HL-60 (cell line): ENCODE results near the gene CIC.

Experiments used
- DNase-seq, 2 experiments: peaks; one replicate each; pipeline ENCODE4 v3.0.0-alpha.2; 2010 to 2020; ENCODE audit warnings: low read depth in 1 of 2, low spot score in 1 of 2
- H3K27ac ChIP-seq: fragments of 250-450 bp; sonication (Bioruptor Pico); replicated peaks from 2 replicates; pipeline ENCODE4 v1.5.1; 2020; ENCODE audit warnings: mild to moderate bottlenecking, moderate library complexity
- H3K27me3 ChIP-seq: fragments of 250-450 bp; sonication (Bioruptor Pico); 2 replicates; pipeline ENCODE4 v1.5.1; 2021; ENCODE audit warnings: mild to moderate bottlenecking, moderate library complexity; ENCODE audit not compliant: insufficient read depth, poor library complexity, severe bottlenecking
- H3K4me3 ChIP-seq: replicated peaks from 2 replicates; pipeline ENCODE4 v1.5.1; 2011; ENCODE audit warnings: mild to moderate bottlenecking, control low read depth, low read length; ENCODE audit not compliant: insufficient read depth
- GABPA ChIP-seq: IDR thresholded peaks from 2 replicates; pipeline ENCODE4 v1.6.1; 2012; ENCODE audit warnings: low read depth
- POLR2AphosphoS5 ChIP-seq: IDR thresholded peaks from 2 replicates; pipeline ENCODE4 v1.6.1; 2012; ENCODE audit warnings: low read depth
- SPI1 ChIP-seq: IDR thresholded peaks from 2 replicates; pipeline ENCODE4 v1.6.1; 2012; ENCODE audit warnings: low read depth, mild to moderate bottlenecking, borderline replicate concordance
- TF ChIP-seq, protein P1 (sequence below): IDR thresholded peaks from one replicate; pipeline ENCODE4 v1.5.1; 2011; ENCODE audit warnings: low read length, control low read depth, inconsistent platforms; ENCODE audit not compliant: insufficient read depth
- TF ChIP-seq, protein P2 (sequence below): IDR thresholded peaks from 2 replicates; pipeline ENCODE4 v1.6.1; 2012; ENCODE audit warnings: low read depth; ENCODE audit not compliant: insufficient replicate concordance

CIC gene

DNA sequence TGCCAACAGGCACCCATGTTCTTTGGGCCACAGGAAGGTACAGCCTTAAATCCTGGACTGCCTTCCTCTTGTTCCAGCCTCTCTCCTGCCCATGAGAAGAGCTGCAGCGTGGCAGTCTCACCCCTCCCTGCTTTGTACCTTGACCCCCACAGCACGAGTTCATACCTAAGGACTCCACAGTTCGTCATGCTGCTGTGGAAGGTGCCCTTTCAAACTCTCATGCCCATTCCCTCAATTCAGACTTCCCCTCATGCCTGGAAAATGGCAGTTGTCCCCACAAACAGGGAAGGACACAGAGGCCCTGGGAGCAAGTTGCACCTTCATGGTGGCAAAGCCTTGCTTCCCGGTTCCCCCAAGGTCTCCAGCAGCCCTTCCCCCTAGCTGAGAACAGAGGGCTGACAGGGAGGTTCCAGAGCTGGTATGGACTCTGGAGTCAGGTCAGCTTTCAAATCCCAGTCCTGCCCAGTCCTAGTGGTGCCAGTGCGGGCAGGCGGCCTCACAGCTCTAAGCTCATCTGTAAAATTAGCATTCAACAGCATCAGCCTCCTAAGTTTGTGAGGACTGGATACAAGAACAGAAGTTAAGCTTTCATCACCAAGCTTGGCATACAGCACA, 35.3 kb upstream of the CIC start:
- no peak for DNase-seq
- no peaks in the 10 kb centered on the region for H3K27me3 ChIP-seq
- TF ChIP-seq SPI1 (no peak), POLR2AphosphoS5 (no peak; the same call in 1 of the 2 replicates), GABPA (no peak)
- TF ChIP-seq, protein P1, sequence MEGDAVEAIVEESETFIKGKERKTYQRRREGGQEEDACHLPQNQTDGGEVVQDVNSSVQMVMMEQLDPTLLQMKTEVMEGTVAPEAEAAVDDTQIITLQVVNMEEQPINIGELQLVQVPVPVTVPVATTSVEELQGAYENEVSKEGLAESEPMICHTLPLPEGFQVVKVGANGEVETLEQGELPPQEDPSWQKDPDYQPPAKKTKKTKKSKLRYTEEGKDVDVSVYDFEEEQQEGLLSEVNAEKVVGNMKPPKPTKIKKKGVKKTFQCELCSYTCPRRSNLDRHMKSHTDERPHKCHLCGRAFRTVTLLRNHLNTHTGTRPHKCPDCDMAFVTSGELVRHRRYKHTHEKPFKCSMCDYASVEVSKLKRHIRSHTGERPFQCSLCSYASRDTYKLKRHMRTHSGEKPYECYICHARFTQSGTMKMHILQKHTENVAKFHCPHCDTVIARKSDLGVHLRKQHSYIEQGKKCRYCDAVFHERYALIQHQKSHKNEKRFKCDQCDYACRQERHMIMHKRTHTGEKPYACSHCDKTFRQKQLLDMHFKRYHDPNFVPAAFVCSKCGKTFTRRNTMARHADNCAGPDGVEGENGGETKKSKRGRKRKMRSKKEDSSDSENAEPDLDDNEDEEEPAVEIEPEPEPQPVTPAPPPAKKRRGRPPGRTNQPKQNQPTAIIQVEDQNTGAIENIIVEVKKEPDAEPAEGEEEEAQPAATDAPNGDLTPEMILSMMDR: no peak
- TF ChIP-seq, protein P2, sequence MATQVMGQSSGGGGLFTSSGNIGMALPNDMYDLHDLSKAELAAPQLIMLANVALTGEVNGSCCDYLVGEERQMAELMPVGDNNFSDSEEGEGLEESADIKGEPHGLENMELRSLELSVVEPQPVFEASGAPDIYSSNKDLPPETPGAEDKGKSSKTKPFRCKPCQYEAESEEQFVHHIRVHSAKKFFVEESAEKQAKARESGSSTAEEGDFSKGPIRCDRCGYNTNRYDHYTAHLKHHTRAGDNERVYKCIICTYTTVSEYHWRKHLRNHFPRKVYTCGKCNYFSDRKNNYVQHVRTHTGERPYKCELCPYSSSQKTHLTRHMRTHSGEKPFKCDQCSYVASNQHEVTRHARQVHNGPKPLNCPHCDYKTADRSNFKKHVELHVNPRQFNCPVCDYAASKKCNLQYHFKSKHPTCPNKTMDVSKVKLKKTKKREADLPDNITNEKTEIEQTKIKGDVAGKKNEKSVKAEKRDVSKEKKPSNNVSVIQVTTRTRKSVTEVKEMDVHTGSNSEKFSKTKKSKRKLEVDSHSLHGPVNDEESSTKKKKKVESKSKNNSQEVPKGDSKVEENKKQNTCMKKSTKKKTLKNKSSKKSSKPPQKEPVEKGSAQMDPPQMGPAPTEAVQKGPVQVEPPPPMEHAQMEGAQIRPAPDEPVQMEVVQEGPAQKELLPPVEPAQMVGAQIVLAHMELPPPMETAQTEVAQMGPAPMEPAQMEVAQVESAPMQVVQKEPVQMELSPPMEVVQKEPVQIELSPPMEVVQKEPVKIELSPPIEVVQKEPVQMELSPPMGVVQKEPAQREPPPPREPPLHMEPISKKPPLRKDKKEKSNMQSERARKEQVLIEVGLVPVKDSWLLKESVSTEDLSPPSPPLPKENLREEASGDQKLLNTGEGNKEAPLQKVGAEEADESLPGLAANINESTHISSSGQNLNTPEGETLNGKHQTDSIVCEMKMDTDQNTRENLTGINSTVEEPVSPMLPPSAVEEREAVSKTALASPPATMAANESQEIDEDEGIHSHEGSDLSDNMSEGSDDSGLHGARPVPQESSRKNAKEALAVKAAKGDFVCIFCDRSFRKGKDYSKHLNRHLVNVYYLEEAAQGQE: no peak
- no peak overlapping the region for H3K4me3 ChIP-seq
- no peak overlapping the region for H3K27ac ChIP-seq

DNA sequence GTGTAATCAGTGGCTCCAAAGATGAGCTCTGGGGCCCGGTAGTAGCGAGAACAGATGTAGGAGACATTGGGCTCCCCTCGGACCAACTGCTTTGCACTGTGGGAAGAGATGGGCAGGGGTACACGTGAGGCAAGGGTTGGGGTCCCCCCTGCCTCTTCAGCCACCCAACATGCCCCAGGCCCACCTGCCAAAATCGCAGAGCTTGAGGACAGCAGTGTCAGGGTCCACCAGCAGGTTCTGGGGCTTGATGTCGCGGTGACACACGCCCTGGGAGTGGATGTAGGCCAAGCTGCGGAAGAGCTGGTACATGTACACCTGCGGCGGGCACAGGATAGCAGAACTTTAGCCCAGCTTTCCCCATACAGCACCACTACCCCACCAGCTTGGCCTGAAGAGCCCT, 34.7 kb upstream of the CIC start:
- no peaks in the 10 kb centered on the region for H3K27me3 ChIP-seq
- H3K4me3 ChIP-seq: no peak overlapping the region
- DNase-seq: no peak
- H3K27ac ChIP-seq: no peak overlapping the region
- TF ChIP-seq GABPA: no peak
- no peak for TF ChIP-seq POLR2AphosphoS5
- TF ChIP-seq, protein P1: no peak
- TF ChIP-seq SPI1: no peak
- TF ChIP-seq, protein P2: no peak

DNA sequence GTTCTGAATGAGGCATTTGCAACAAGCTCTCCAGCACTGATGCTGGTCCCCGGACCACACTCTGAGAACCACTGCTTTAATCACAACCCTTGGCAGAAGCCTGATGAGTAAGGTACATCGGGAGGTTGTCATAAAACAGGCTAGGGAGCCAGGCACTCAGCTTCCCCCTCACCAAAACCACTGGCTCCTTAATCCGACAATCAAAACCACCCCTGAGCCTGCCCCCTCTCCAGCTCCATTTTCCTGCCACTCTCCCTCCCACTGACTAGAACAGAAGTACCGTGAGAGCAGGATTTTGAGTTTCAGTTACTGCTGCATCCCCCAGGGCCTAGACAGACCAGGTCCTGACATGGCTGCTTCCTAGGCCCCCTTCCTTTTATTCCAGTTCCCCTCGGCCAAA, 33.9 kb upstream of the CIC start:
- no peak for DNase-seq
- no peak for TF ChIP-seq POLR2AphosphoS5
- TF ChIP-seq, protein P2: no peak
- TF ChIP-seq, protein P1: no peak
- no peak for TF ChIP-seq SPI1
- TF ChIP-seq GABPA: no peak
- no peak overlapping the region for H3K27ac ChIP-seq
- no peaks in the 10 kb centered on the region for H3K27me3 ChIP-seq
- no peak overlapping the region for H3K4me3 ChIP-seq
